Thyroid gland (tissue), 4 donors: ENCODE data around the gene PCGF3. TPM values are rescaled to one million over a fixed set of nuclear protein-coding genes. Genes with fewer than 3 reads are reported as not detected.
A peak's percentile ranks its signal among the peaks of the same experiment; 100 is the strongest.

Experiments
- DNase-seq, 2 donors: peaks; one replicate each; pipeline ENCODE4 v3.0.0-alpha.2; 2019
- H3K27ac ChIP-seq, 3 donors: fragments of 200-600 bp; sonication (generic); 1 replicate in 2 of 3; 2 replicates in 1 of 3; pipeline ENCODE4 v1.5.1; 2016 to 2019; ENCODE audit warnings: mild to moderate bottlenecking in 1 of 3, moderate library complexity in 1 of 3
- H3K27me3 ChIP-seq: fragments of 200-600 bp; sonication (generic); one replicate; pipeline ENCODE4 v1.5.1; 2019
- H3K36me3 ChIP-seq, 2 donors: fragments of 200-600 bp; sonication (generic); one replicate each; pipeline ENCODE4 v1.5.1; 2016 to 2019
- H3K4me1 ChIP-seq, 2 donors: fragments of 200-600 bp; sonication (generic); one replicate each; pipeline ENCODE4 v1.5.1; 2017 to 2019
- H3K4me3 ChIP-seq, 3 donors: fragments of 200-600 bp; sonication (generic); replicated peaks in 1 of 3; 1 replicate in 2 of 3; 2 replicates in 1 of 3; pipeline ENCODE4 v1.5.1; 2016; ENCODE audit warnings: mild to moderate bottlenecking in 1 of 3
- H3K9me3 ChIP-seq: fragments of 200-600 bp; sonication (generic); one replicate; pipeline ENCODE4 v1.5.1; 2017
- CTCF ChIP-seq, 6 experiments: fragments of 200-600 bp in 3 of 6; fragments of 450-650 bp in 3 of 6; sonication (generic) in 3 of 6; IDR thresholded peaks; one replicate each; pipeline ENCODE4 v1.5.1; 2016 to 2019; ENCODE audit warnings: antibody characterized with exemption in 6 of 6, mild to moderate bottlenecking in 2 of 6, inconsistent platforms in 1 of 6, moderate library complexity in 1 of 6
- POLR2A ChIP-seq, 2 donors: fragments of 450-650 bp; IDR thresholded peaks; one replicate each; pipeline ENCODE4 v1.6.1; 2017; ENCODE audit warnings: antibody characterized with exemption in 2 of 2, mild to moderate bottlenecking in 2 of 2, moderate library complexity in 1 of 2
- WGBS, 2 donors: methylation state at CpG; one replicate each; pipeline ENCODE4 v1.1.5; 2017; 5-methylcytosine and 5-hydroxymethylcytosine counted together
- intact Hi-C: fragments of 100-400 bp; cut with DNase I; formaldehyde crosslinking; loops from one replicate; pipeline ENCODE4 v1.15.1; 2023
- total RNA-seq, 4 donors: library from RNA; depleted of rRNA; stranded (reverse); fragments of >200 nt; gene quantifications; one replicate each; pipeline ENCODE4 v1.2.3, GENCODE V29; 2016

Gene PCGF3
- total RNA-seq, 4 donors from 2014 or later, result 41.4 to 60.0 (median 50.2) TPM

GRCh38 chr4:744212-744841, 38.7 kb downstream of the PCGF3 start:
- intact Hi-C loops, result no loop called here
- H3K27ac ChIP-seq, result no peak overlapping the region
- no peaks in the 10 kb centered on the region for H3K27me3 ChIP-seq
- H3K4me1 ChIP-seq, result no peaks in the 10 kb centered on the region
- peaks cover 0 to 16% of the 10 kb centered on the region in 2 donors for H3K36me3 ChIP-seq
- WGBS, 2 donors, result 87 to 88% methylated on average over 35 to 37 of the region's 44 CpGs
- DNase-seq, result no peak
- H3K4me3 ChIP-seq, result no peak overlapping the region
- H3K9me3 ChIP-seq, result no peaks in the 10 kb centered on the region
- TF ChIP-seq CTCF (IDR thresholded peaks at IDR 0.05) (no peak), POLR2A (IDR thresholded peaks at IDR 0.05) (no peak)

GRCh38 chr4:747546-748170, 42.0 kb downstream of the PCGF3 start:
- intact Hi-C loops, result no loop called here
- H3K4me3 ChIP-seq, result no peak overlapping the region
- H3K27me3 ChIP-seq, result no peaks in the 10 kb centered on the region
- peaks cover 3 to 5% of the 10 kb centered on the region in 2 donors for H3K36me3 ChIP-seq
- no peaks in the 10 kb centered on the region for H3K9me3 ChIP-seq
- 91 to 93% methylated on average over 17 to 22 of the region's 34 CpGs for WGBS, 2 donors
- H3K27ac ChIP-seq, result no peak overlapping the region
- H3K4me1 ChIP-seq, result no peaks in the 10 kb centered on the region
- TF ChIP-seq POLR2A (IDR thresholded peaks at IDR 0.05) (no peak), CTCF (IDR thresholded peaks at IDR 0.05) (no peak)
- DNase-seq, result no peak

GRCh38 chr4:748461-748860, 42.8 kb downstream of the PCGF3 start:
- H3K4me1 ChIP-seq, result no peaks in the 10 kb centered on the region
- H3K4me3 ChIP-seq, result no peak overlapping the region
- no peaks in the 10 kb centered on the region for H3K27me3 ChIP-seq
- intact Hi-C loops, result no loop called here
- DNase-seq, result no peak
- TF ChIP-seq CTCF (IDR thresholded peaks at IDR 0.05) (no peak), POLR2A (IDR thresholded peaks at IDR 0.05) (no peak)
- H3K36me3 ChIP-seq, result peaks cover 3 to 5% of the 10 kb centered on the region in 2 donors
- H3K9me3 ChIP-seq, result no peaks in the 10 kb centered on the region
- no peak overlapping the region for H3K27ac ChIP-seq
- 89 to 94% methylated on average over 19 of the region's 19 CpGs for WGBS, 2 donors

- TF ChIP-seq CTCF (IDR thresholded peaks at IDR 0.05) (no peak), POLR2A (IDR thresholded peaks at IDR 0.05) (no peak)
- intact Hi-C loops, result no loop called here
- no peak overlapping the region for H3K4me3 ChIP-seq
- no peaks in the 10 kb centered on the region for H3K27me3 ChIP-seq
- peaks cover 3 to 5% of the 10 kb centered on the region in 2 donors for H3K36me3 ChIP-seq
- no peaks in the 10 kb centered on the region for H3K4me1 ChIP-seq
- H3K27ac ChIP-seq, result no peak overlapping the region
- 76 to 81% methylated on average over 20 of the region's 20 CpGs for WGBS, 2 donors
- peak; percentile 76 to 78 for DNase-seq
- H3K9me3 ChIP-seq, result no peaks in the 10 kb centered on the region
These were observed 44.4 kb downstream of the PCGF3 start for GRCh38 chr4:749698-750666.
